ENCODE results near the gene POP5. TPM values are rescaled to one million over a fixed set of nuclear protein-coding genes. Genes with fewer than 3 reads are reported as not detected.

Gene POP5
- polyA plus RNA-seq, 6 donors from 2014 or later, result 68.7 to 116 (median 94.6) TPM

Other genes starting within 250 kb of the POP5 start
- not detected for gene MSI1, start 212.2 kb downstream of the POP5 start, polyA plus RNA-seq (ENCODE audit: low read depth in 6 of 6)
- 1,000 to 10,000 TPM in 1 of 6 donors, 100 to 1,000 TPM in 5; 716 to 1,228 (median 856) TPM for gene COX6A1, start 143.3 kb downstream of the POP5 start, polyA plus RNA-seq (ENCODE audit: low read depth in 6 of 6)
- gene TRIAP1, start 135.0 kb downstream of the POP5 start, polyA plus RNA-seq (ENCODE audit: low read depth in 6 of 6), result 10 to 100 TPM; 49.1 to 66.6 (median 58.4) TPM
- 10 to 100 TPM in 5 of 6 donors, 1 to 10 TPM in 1; 9.7 to 16.3 (median 14.5) TPM for gene GATC, start 135.0 kb downstream of the POP5 start, polyA plus RNA-seq (ENCODE audit: low read depth in 6 of 6)
- gene SRSF9, start 111.7 kb downstream of the POP5 start, polyA plus RNA-seq (ENCODE audit: low read depth in 6 of 6), result 100 to 1,000 TPM; 208 to 293 (median 218) TPM
- gene DYNLL1, start 85.3 kb downstream of the POP5 start, polyA plus RNA-seq (ENCODE audit: low read depth in 6 of 6), result 100 to 1,000 TPM; 206 to 326 (median 268) TPM
- gene COQ5, start 52.2 kb downstream of the POP5 start, polyA plus RNA-seq (ENCODE audit: low read depth in 6 of 6), result 10 to 100 TPM; 25.2 to 56.5 (median 35.1) TPM
- 100 to 1,000 TPM in 2 of 6 donors, 10 to 100 TPM in 4; 77.2 to 133 (median 94.7) TPM for gene RNF10, start 47.0 kb downstream of the POP5 start, polyA plus RNA-seq (ENCODE audit: low read depth in 6 of 6)
- not detected for gene CABP1, start 59.2 kb upstream of the POP5 start, polyA plus RNA-seq (ENCODE audit: low read depth in 6 of 6)
- gene MLEC, start 105.7 kb upstream of the POP5 start, polyA plus RNA-seq (ENCODE audit: low read depth in 6 of 6), result 10 to 100 TPM; 32.0 to 43.8 (median 33.8) TPM
- gene UNC119B, start 129.1 kb upstream of the POP5 start, polyA plus RNA-seq (ENCODE audit: low read depth in 6 of 6), result 1 to 10 TPM in 5 of 6 donors, not detected in 1; 6.4 to 9.5 (median 7.3) TPM
- 10 to 100 TPM in 1 of 6 donors, 1 to 10 TPM in 5; 3.4 to 17.4 (median 7.7) TPM for gene ACADS, start 144.4 kb upstream of the POP5 start, polyA plus RNA-seq (ENCODE audit: low read depth in 6 of 6)

All from naive B cell (primary cell).